Measurements from ENCODE around the gene GALNS. TPM values are rescaled to one million over a fixed set of nuclear protein-coding genes. Genes with fewer than 3 reads are reported as not detected.
A peak's percentile ranks its signal among the peaks of the same experiment; 100 is the strongest.

GALNS gene
- total and polyA plus RNA-seq, 2 of the 13 experiments (the other 11 are each of a cell fraction or from before 2014, with no cell fraction given): 9.2 to 9.8 TPM

- Histone ChIP-seq H3K4me2 (ENCODE audit: low read depth, low read length) (peak overlapping the region; percentile 97), H3K9me3 (ENCODE audit: low read length) (no peaks in the 10 kb centered on the region), H3K79me2 (ENCODE audit: insufficient read depth, low read length) (peaks cover 57% of the 10 kb centered on the region), H3K27ac (ENCODE audit: extremely low read length, insufficient read depth, low read length) (peak overlapping the region; percentile 70), H3K9ac (ENCODE audit: insufficient read depth, low read depth, low read length) (peak overlapping the region; percentile 82), H3K4me3 (replicated peaks in 1 of 3; ENCODE audit: insufficient read depth in 1 of 3, low read depth in 2 of 3, low read length in 3 of 3) (peak overlapping the region; percentile 73 to 87 (median 85)), H3K4me1 (ENCODE audit: insufficient read depth, low read length) (peaks cover 64% of the 10 kb centered on the region), H4K20me1 (ENCODE audit: insufficient read depth, low read length) (peaks cover 28% of the 10 kb centered on the region), H3K27me3 (ENCODE audit: control insufficient read depth in 1 of 2, insufficient read depth in 2 of 2, low read length in 2 of 2) (no peaks in the 10 kb centered on the region), H3K36me3 (replicated peaks in 1 of 2; ENCODE audit: control insufficient read depth in 1 of 2, insufficient read depth in 2 of 2, low read length in 2 of 2) (0 out of 5 replicates have a peak, but pooled peaks cover 0 to 2% of the 10 kb centered on the region in 2 experiments), H2AFZ (ENCODE audit: low read length) (no peak overlapping the region)
- ATAC-seq (no peak; the same call in 2 of the 3 replicates), DNase-seq (ENCODE audit: low spot score) (no peak), FAIRE-seq (no peak)
- WGBS (ENCODE audit: low lambda C conversion rate): 42% methylated on average over 12 of the region's 16 CpGs
- POLR2A ChIA-PET: interaction anchor here (1.2 to 5.4 kb wide), 9 partner anchors 9 to 29 kb away, joined by 3 to 36 read pairs (median 10); partner anchors contain the start of gene APRT
- intact Hi-C loops (cut with micrococcal nuclease; ENCODE audit: unreplicated experiment) (no loop called here), in situ Hi-C loops (cut with HindIII; ENCODE audit: extremely low pct_ligation_motif_present, low pct_unique_long_range_greater_than_20kb) (no loop called here)
- no TSS peak for BruUV-seq (replicated peaks)
- CTCF ChIA-PET (ENCODE audit: low intra/inter-chr PET ratio, low total read pairs): no interaction called here
- TF ChIP-seq SAP130 (CRISPR knock-in tag; IDR thresholded peaks at IDR 0.05; ENCODE audit: low read depth): peak; percentile 39
- TF ChIP-seq SOX6 (IDR thresholded peaks at IDR 0.05): no peak
- no peak for TF ChIP-seq SOX6 (CRISPR knock-in tag; IDR thresholded peaks at IDR 0.05)
- 0 out of 2 replicates have a peak, but pooled peaks have one; percentile 24 for TF ChIP-seq ZNF350 (CRISPR knock-in tag; IDR thresholded peaks at IDR 0.05; ENCODE audit: borderline replicate concordance, low read depth)
- no peak for TF ChIP-seq ZNF800 (CRISPR knock-in tag; IDR thresholded peaks at IDR 0.05)
- 0 out of 2 replicates have a peak, but pooled peaks have one; percentile 29 for TF ChIP-seq YEATS4 (CRISPR knock-in tag; IDR thresholded peaks at IDR 0.05; ENCODE audit: borderline replicate concordance)
- TF ChIP-seq ZNF550 (CRISPR knock-in tag; IDR thresholded peaks at IDR 0.05; ENCODE audit: borderline replicate concordance): no peak
- no peak for TF ChIP-seq HINFP (CRISPR knock-in tag; IDR thresholded peaks at IDR 0.05; ENCODE audit: low read depth)
- no peak for TF ChIP-seq ZNF746 (CRISPR knock-in tag; IDR thresholded peaks at IDR 0.05)
- TF ChIP-seq CCDC6 (CRISPR knock-in tag; IDR thresholded peaks at IDR 0.05): no peak
- TF ChIP-seq RARA (CRISPR knock-in tag; IDR thresholded peaks at IDR 0.05): no peak
- TF ChIP-seq CEBPB (IDR thresholded peaks at IDR 0.05; ENCODE audit: borderline replicate concordance, low read depth, low read length): no peak
- TF ChIP-seq FOXK1 (CRISPR knock-in tag; IDR thresholded peaks at IDR 0.05; ENCODE audit: borderline replicate concordance, low read depth): no peak
- TF ChIP-seq PRDM15 (CRISPR knock-in tag; IDR thresholded peaks at IDR 0.05): no peak
- peak; percentile 56 for TF ChIP-seq XRCC5 (optimal IDR thresholded peaks at IDR 0.05; ENCODE audit: low read length)
- 0 out of 2 replicates have a peak, but pooled peaks have one; percentile 29 for TF ChIP-seq HOXA5 (CRISPR knock-in tag; IDR thresholded peaks at IDR 0.05)
These were observed 74.0 kb downstream of the GALNS start for GRCh38 chr16:88782454-88783390.
